GDM1 (cell line): Measurements from ENCODE around the gene ARPC1B.

Source experiments
- DNase-seq: peaks from one replicate; lab custom pipeline; 2025; lab: John Stamatoyannopoulos, UW

The ARPC1B gene

DNA sequence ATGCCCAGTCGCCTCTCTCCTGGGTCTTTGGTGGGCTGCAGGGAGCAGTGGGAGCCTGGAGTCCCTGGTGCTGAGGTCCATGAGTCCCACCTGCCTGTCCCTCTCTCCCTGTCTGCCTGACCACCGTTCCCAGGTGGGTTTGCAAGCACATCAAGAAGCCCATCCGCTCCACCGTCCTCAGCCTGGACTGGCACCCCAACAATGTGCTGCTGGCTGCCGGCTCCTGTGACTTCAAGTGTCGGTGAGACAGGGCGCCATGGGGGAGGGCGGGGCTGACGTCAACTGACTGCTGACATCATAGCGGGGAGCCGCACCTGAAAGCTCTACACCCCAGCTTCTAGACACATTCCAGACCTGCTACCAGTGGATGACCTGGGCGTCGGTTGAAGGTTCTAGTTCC is 15.2 kb downstream of the ARPC1B start:
- no peak for DNase-seq

DNA sequence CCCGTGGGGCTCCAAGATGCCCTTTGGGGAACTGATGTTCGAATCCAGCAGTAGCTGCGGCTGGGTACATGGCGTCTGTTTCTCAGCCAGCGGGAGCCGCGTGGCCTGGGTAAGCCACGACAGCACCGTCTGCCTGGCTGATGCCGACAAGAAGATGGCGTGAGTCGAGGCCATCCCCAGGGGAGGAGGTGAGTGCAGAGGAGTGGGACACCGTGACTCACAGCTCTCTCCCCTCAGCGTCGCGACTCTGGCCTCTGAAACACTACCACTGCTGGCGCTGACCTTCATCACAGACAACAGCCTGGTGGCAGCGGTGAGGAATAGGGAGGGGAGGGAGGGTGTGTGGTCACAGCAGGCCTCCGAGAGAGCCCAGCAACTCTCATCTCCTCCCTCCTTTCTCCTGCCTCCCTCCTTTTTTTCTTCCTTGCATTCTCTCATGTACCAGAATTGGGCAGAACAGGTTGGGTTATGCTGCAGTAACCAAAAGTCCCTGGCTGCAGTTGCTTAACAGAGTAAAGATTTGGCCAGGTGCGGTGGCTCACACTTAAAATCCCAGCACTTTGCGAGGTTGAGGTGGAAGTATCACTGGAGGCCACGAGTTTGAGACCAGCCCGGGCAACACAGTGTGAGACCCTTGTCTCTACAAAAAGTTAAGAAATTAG is 16.5 kb downstream of the ARPC1B start:
- DNase-seq: no peak

DNA sequence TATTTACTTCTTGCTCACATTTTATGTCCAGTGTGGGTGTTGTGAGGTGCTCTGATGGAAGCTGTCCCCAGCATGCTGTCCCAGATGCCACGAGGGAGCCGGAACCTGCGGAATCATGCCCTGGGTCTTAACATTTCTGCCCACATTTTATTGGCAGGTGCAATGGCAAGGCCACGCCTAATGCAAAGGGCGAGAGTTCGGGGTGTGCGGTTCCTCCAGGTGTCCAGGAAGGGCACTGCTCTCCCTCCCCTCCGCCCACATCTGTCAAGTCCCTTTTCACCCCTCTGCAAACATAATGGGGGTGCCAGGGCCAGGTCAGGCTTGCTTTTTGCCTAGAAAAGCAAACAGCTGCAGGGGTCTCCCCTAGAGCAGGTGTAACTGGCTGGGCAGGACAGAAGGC is 17.5 kb downstream of the ARPC1B start:
- DNase-seq: no peak

DNA sequence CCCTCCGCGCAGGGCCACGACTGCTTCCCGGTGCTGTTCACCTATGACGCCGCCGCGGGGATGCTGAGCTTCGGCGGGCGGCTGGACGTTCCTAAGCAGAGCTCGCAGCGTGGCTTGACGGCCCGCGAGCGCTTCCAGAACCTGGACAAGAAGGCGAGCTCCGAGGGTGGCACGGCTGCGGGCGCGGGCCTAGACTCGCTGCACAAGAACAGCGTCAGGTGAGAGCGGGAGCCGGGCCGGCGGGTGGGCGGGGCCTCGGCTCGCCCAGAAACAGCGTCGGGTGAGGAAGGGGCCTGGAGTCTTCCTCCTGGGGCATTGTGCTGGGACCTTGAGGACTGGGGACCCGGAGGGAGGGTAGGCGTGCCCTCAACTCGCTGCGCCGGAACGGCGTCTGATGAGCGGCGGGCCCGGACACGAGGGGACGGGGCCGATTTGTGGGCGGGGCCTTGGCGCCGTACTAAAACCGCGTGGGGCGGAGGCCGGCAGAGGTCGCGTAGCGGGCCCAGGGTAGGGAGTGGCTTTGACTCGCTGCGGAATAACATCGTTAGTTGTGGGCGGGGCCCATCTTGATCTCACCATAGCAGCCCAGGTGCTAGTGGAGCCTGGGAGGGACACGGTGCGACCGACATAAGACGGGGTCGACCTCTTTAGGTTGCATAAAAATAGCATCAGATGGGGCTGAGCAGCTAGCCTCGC is 18.3 kb downstream of the ARPC1B start:
- DNase-seq: no peak

DNA sequence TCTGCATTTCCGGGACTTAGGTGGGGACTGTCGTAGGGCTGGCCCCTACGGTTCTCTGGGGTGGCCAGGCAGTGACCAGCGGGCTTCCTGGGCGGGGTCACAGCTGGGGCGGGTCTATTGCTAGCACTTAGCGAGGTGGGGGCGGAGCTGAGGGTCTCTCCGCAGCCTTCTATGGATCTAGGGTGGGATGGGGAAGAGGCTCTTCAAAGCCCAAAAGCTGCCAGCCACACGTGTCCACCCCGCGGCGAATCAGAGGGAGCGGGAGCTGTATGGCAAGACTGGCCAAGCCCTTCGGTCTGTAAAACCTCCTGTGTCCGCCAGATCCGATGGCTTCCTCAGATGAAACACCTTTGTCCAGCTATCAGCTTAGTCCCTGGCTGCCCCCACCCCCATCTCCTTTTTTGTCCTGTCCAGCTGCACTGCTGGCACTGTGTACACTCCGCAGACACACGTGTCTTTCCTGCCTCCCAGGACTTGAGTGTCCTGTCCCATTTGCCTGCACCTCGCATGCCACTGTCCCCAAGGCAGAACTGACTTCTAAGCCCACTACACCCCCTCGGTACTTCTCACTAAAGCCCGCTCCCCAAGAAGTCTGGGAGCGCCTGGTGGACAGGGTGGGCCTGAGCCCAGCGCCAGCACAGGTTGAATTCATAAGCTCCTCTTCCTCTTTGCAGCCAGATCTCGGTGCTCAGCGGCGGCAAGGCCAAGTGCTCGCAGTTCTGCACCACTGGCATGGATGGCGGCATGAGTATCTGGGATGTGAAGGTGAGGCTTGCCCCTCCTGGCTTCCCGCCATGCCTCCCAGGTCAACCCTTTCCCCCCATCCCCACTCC is 19.0 kb downstream of the ARPC1B start:
- no peak for DNase-seq

DNA sequence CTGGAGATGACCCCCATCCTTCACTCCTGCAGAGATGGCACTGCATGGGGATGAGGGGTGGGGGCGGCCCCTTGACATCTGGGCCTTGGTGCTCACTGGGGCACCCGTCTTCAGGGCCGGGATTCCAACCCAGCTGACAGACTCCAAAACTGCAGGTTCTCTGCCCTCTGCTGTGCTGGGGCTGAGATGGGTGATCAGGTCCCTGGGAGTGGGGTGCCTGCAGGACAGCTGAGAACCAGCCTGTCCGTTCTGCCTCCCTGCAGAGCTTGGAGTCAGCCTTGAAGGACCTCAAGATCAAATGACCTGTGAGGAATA is 19.6 kb downstream of the ARPC1B start:
- no peak for DNase-seq

DNA sequence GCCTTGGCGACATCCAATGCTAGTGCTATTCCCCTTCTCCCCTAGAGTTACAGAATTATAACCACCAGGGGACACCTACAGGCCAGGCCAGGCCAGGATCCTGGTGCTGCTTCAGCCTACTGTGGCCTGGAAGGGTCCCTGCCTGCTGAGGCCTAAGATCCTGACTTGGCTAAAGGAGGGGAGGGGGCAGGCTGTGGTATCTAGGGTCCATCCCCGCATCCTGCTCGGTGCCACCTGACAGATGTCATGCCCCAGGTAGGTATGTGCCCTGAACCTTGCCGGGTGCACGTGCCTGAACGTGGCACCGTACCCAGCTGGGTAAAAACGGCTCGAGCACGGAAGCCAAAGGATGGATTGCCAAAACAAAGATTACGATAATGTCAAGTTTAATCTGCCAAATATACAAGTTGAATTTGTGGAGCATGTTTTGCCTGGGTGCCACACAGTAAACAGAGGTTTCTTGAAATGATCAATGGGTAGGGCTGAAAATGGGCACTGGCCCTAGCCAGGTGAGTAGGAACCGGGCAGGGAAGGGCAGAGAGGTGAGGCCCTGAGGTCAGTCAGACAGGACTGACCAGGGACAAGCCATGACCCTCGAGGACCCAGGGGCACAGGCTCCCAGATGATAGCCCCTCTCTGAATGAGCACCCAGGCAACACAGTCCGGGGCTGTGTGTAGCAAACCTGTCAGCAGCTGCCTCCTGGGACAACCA is 21.2 kb downstream of the ARPC1B start:
- DNase-seq: no peak

DNA sequence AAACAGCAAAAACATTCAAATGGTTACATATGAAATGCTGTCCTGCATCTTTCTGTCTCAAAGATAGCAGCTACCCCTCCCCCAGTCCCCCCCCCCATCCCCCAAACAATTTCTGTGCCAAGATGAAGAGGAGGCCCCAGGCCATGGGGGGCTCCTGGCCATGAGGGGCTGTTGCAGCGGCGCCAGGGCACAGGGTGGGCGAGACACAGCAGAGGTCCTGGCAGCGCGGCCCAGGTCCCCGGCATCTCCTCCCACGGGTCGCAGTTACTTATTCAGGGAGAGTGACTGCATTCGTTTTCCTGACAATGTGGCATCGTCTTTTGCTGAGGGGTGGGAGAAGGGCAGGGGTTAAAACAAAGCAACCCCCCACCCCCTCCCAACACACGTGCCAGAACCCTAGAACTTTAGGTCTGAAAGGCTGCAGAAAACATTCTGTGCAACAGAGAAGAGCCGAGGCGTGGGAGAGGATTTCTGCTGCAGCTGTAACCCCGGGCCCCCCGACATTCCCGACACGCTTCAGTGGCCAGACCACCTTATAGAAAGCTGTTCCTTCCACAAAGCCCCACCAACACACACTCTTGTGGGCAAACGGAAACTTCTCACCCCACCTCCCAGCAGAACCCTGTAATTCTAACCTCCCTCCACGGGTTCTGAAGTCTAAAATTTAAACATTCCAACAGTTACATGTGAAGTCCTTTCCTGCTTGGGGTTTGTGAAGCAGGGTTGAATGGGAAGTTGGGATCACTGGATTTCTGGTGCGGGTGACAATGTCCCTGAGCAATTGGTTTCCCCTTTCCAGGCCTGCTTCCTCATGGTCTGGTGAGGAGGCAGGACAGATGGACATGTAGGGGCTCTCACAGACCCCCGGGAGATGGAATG is 22.1 kb downstream of the ARPC1B start:
- no peak for DNase-seq

DNA sequence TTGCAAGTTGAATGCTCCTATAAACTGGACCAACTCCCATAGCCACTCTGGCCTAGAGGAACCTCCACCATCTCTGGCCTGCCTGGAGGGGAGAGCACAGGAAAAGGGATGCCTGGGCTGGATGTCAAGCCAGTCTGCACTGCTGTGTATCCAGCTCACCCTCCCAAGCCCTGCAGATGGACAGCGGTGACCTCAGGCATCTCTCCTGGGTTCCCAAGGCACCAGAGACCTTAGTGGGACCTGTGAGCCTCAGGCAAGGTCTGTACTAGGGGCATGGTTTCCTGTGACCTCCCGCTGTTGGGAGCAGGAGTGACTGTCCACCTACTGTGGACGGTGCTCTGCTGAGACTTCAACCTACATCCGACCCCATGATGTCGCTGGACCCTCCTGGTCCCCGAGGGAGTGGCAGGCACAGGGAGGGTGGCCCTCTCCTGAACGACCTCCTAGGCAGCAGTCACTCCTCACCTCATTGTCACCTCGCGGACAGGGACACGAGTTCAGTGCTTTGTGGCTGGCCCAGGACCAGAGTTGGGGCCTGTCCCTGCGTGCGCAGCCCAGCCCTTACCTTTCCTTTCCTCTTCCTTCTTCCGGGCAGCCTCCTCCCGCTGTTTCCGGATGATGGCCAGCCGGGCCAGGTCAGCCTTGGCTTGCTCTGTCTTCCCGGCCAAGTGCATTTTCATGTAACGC is 22.9 kb downstream of the ARPC1B start:
- no peak for DNase-seq

DNA sequence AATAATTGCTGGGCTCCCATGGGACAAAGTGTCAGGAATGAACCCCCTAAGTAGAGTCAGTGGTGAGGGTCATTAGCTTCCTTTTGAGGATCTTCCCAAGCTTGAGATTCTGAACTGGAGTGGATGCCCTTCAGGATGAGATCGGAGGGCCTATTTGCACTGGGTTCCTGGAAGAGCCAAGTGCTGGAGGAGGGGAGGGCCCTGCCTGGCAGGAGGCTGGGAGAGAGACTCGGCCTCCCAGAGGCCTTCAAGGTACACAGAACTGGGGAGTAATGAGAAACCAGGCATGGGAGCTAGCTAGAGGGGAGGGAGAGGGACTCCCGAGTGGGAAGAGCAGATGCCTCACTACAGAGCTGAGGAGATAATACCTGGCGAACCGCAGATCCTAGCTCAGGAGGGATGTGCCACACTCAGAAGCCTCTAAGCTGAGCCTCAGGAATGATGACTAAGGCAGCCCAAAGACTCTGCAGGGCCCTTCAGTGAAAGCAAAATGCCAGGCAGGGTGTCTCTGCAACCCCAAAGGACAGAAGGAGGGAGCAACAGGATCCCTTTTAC is 24.4 kb downstream of the ARPC1B start:
- no peak for DNase-seq

DNA sequence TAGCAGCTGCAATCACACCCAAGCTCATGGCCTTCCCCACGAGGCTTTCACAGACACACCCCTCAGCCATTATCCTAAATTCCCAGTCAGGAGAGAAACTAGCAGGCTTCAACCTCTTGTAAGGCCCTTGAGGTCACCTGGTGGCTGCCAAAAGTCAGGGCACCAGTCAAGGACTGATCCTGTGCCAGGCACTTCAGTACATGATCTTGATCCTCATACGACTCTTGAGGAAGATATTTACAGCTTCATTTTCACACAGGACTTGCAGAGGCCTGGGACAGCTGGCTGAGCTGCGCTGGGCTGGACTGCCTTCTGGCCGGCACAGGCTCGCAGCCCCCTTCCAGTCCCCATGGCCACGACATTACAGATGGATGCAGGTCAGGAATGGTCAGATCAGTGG is 25.1 kb downstream of the ARPC1B start:
- DNase-seq: no peak

DNA sequence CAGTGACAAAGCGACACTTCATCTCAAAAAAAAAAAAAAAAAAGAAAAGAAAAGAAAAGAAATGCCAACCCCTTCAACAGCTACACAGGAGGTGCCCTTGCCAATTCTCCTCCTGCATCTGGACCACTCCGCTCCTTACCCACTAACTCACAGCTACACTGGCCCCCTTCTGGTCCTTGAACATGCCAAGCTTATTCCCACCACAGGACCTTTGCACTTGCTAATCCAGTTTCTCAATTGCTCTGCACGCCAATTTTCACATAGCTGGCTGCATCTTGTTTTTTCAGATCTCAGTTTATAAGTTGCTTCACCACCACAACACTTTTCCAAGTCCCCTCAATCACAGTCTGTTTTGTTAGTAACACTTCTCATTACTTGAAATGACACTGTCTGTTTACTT is 28.3 kb downstream of the ARPC1B start:
- DNase-seq: no peak

DNA sequence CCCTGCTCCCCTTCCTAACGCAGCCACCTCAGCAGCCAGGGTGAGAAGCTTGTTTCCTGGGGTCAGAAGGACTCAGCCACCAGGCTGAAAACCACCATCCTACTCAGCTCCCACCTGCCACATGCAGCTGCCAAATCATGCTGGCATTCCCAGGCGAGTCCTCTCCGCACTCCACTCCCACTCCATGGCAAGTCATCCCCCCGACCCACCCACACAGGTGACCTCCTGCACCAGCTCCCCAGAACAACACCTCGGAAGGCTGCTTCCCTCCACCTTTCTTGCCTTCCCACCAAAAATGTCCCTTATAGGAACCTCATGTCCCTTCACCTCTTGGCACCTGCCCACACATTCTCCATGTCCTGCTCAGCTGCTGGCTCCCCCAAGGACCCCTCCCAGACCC is 29.2 kb downstream of the ARPC1B start:
- DNase-seq: no peak

DNA sequence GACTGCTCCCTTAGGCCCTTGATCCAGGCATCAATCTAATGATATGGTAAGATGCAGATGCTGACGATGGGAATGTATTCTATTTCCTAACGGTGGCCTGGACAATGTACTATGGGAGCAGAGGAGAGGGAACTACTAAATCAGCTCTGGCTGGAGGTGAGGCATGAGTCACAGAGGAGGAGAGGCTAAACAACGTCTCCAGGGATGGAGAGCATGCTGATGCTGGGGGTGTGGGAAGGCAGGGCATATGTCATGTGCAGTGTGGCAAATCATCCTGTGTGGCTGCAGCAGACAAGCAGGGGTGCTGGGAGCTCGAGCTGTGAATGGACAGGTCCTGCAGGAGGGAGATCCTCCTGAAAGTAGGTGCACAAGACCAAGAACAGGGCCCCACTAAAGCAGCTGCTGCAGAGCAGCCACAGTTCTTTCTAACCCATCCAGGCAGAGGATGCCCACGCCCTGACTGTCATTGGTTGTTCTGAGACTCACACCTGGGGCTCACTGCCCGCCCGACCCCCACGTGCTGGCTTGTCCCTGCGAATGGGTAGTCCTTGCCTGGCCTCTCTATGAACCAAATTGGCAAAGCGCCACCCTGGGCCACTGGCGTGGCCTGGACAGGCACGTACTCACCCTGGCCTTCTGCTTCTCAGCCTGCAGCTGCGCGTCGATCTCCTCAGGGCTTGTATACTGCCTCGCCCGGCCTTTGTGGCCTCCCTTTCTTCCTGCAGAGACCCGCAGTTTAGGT is 29.9 kb downstream of the ARPC1B start:
- no peak for DNase-seq

DNA sequence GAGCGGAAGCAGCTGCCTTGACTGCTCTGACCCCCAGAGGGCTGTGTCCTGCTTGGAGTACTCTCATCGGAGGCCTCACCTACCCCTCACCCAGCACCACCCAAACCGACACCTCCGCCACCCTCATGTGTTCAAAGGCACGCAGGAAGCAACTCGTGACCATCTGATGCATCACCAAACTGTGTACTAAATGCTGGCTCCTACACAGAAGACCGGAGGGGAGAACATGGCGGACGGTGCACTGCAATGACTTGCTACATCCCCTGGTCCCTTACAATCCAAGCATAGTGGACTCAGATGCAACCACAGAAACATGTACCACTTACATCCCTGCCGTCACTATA is 30.4 kb downstream of the ARPC1B start:
- DNase-seq: no peak

DNA sequence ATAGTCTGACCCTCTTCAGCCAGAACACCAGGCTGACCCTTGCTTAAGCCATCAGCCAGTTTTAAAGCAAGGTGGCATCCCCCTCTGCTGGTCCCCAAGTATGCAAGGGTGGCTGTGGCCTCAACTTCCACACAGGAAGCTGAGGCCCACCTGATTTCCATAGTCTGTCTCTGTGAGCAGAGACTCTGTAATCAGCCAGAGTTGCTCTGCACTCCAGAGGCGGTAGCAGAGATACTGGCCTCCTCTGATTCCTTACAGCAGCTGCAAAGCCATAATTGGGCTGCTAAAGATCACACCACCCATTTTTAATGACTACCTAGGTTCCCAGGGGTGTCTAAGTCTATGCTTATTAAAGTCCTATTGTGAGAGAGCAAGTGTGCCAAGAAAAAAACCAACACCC is 32.0 kb downstream of the ARPC1B start:
- DNase-seq: no peak

DNA sequence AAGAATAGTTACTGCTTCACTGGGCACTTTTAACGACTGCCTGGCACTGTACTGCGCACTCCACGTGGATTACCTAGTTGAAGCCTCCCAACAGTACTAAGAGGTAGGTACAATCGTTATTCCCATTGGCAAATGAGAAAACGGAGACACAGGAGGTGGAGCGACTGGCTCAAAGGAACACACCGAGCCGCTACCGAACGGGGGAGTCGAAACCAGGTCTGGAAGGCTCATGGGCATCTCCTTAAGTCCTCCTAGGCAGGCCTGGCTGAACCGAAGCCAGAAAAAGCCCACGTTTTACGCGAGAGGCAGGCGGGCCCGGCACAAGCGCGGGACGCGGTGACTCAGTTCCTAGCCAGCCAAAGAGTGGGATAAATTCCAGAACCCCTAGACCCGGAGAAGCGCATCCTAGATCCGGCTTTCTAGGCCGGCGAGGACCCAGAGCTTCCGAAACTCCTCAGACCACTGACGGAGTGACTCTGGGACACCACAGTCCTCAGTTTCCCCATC is 33.4 kb downstream of the ARPC1B start:
- DNase-seq: no peak

DNA sequence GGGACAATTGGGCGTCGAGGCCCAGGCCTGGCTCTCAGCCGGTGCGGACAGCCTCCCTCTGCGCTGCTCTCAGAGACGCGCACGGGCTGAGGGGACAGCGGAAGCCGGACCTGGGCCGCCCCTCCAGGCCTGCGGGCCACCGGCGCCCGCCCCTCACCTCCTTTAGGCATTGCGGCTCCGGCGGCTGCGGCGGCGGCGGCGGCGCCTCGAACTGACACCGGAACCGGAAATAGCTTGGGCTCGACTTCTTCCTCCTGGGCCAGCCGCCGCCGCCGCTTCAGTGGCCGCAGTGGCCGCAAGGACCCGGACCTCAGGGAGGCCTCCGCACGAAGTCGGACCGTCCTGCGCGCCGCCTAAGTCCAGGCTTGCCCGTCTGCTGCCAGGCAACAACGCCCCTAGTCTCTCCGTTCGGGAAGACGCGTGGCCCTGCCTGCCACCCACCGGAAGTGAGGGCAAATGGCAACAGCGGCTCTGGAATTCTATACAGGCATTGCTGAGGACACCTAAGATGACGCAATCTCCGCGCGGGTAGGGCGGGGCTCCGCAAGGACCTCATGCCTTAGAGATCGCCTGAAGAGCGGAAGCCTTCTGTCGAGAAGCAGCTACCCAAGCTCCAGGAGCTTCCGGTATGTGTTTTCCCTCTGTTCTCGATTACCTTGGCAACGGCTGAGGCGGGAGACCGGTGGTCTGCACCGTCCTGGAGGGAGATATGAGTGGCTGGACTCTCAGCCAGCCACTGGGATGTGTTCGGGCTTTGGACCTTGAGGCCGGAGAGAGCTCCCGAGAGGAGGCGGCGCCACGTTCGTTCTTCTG is 34.1 kb downstream of the ARPC1B start, which contains the start of the genes BUD31 and PDAP1:
TSS of gene BUD31 (plus strand) at position 591 of the 813 bp plus-strand sequence. CDS start 2,124 bp downstream, outside the sequence.
TSS of gene PDAP1 (minus strand) at position 219 of the 813 bp plus-strand sequence. CDS start at position 170, 49 bp downstream.
- DNase-seq: peak; percentile 93

DNA sequence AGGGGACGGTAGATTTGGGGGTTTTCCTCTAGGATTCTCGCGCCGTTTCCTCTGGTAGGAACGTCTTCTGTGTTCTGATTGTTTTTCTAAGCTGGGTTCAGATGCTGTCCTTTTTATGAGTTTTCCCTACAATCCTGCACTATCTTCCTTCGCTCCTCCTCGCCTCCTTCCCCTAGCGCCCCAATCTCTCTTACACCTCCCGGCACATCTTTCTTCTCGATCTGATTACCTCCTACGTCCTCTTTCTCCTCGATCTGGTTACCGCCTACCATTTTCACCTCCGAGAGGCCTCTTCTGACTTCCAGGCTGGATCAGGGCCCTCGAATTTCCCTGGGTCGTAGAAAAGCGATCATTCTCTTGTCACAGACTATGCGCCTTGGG is 34.7 kb downstream of the ARPC1B start:
- no peak for DNase-seq
